Mesenchymal stem cell (in vitro differentiated cells and primary cell): ENCODE measurements around the gene TMEM132A.

Experiments
- DNase-seq: peaks from one replicate; pipeline ENCODE4 v3.0.0-alpha.2; 2013
- H2AFZ ChIP-seq: one replicate; pipeline ENCODE4 v1.6.1; 2013; ENCODE audit warnings: low read depth, mild to moderate bottlenecking, control low read depth, inconsistent platforms, low read length, moderate library complexity
- H2AK5ac ChIP-seq: 2 replicates; pipeline ENCODE4 v1.6.1; 2013; ENCODE audit warnings: low read length, moderate library complexity, mild to moderate bottlenecking, inconsistent platforms; ENCODE audit not compliant: severe bottlenecking
- H2BK120ac ChIP-seq: one replicate; pipeline ENCODE4 v1.6.1; 2013; ENCODE audit warnings: low read depth, mild to moderate bottlenecking, inconsistent platforms, low read length, moderate library complexity
- H2BK12ac ChIP-seq, 2 experiments: one replicate each; pipeline ENCODE4 v1.6.1; 2013; ENCODE audit warnings: inconsistent platforms in 2 of 2, low read length in 2 of 2, mild to moderate bottlenecking in 2 of 2, moderate library complexity in 2 of 2, control low read depth in 1 of 2
- H2BK15ac ChIP-seq: one replicate; pipeline ENCODE4 v1.6.1; 2013; ENCODE audit warnings: mild to moderate bottlenecking, low read depth, inconsistent platforms; ENCODE audit not compliant: poor library complexity, severe bottlenecking
- H2BK5ac ChIP-seq: 2 replicates; pipeline ENCODE4 v1.6.1; 2013; ENCODE audit warnings: low read depth, mild to moderate bottlenecking, low read length, control low read depth, inconsistent platforms; ENCODE audit not compliant: poor library complexity, severe bottlenecking
- H3K14ac ChIP-seq, 2 experiments: one replicate each; pipeline ENCODE4 v1.6.1; 2013; ENCODE audit warnings: inconsistent platforms in 2 of 2, low read length in 2 of 2, control low read depth in 1 of 2, mild to moderate bottlenecking in 1 of 2, moderate library complexity in 1 of 2
- H3K18ac ChIP-seq, 2 experiments: one replicate each; pipeline ENCODE4 v1.6.1; 2013; ENCODE audit warnings: inconsistent platforms in 2 of 2, low read length in 2 of 2, control low read depth in 1 of 2, low read depth in 1 of 2, mild to moderate bottlenecking in 1 of 2
- H3K23ac ChIP-seq, 2 experiments: one replicate each; pipeline ENCODE4 v1.6.1; 2013; ENCODE audit warnings: inconsistent platforms in 2 of 2, low read length in 2 of 2, mild to moderate bottlenecking in 2 of 2, moderate library complexity in 2 of 2, control low read depth in 1 of 2
- H3K27ac ChIP-seq: 2 replicates; pipeline ENCODE4 v1.5.1; 2013; ENCODE audit warnings: mild to moderate bottlenecking, moderate library complexity, low read length, control low read depth, inconsistent platforms; ENCODE audit not compliant: poor library complexity, severe bottlenecking
- H3K27me3 ChIP-seq, 2 experiments: 2 replicates each; pipeline versions ENCODE4 v1.6.1 to v1.7.0; 2013; ENCODE audit warnings: low read length in 2 of 2, mild to moderate bottlenecking in 2 of 2, moderate library complexity in 2 of 2, control low read depth in 1 of 2, inconsistent platforms in 1 of 2; ENCODE audit not compliant: control insufficient read depth in 1 of 2, insufficient read depth in 1 of 2
- H3K36me3 ChIP-seq, 2 experiments: 2 replicates each; pipeline versions ENCODE4 v1.6.1 to v1.7.0; 2013; ENCODE audit warnings: low read length in 2 of 2, control low read depth in 1 of 2, inconsistent platforms in 1 of 2, low read depth in 1 of 2, mild to moderate bottlenecking in 1 of 2; ENCODE audit not compliant: insufficient read depth in 2 of 2, control insufficient read depth in 1 of 2
- H3K4ac ChIP-seq, 2 experiments: one replicate each; pipeline ENCODE4 v1.6.1; 2013; ENCODE audit warnings: inconsistent platforms in 2 of 2, low read length in 2 of 2, mild to moderate bottlenecking in 2 of 2, moderate library complexity in 2 of 2, control low read depth in 1 of 2, low read depth in 1 of 2
- H3K4me1 ChIP-seq: 2 replicates; pipeline ENCODE4 v1.6.1; 2013; ENCODE audit warnings: low read depth, low read length, control low read depth; ENCODE audit not compliant: control insufficient read depth, insufficient read depth
- H3K4me2 ChIP-seq: 2 replicates; pipeline ENCODE4 v1.6.1; 2013; ENCODE audit warnings: low read length, mild to moderate bottlenecking, inconsistent platforms; ENCODE audit not compliant: poor library complexity, severe bottlenecking
- H3K4me3 ChIP-seq, 2 experiments: 2 replicates each; pipeline versions ENCODE4 v1.5.1 to v1.7.0; 2013; ENCODE audit warnings: low read length in 2 of 2, mild to moderate bottlenecking in 2 of 2, control low read depth in 1 of 2, low read depth in 1 of 2; ENCODE audit not compliant: insufficient read depth in 1 of 2
- H3K79me1 ChIP-seq: replicated peaks from 2 replicates; pipeline ENCODE4 v1.6.1; 2013; ENCODE audit warnings: mild to moderate bottlenecking, control low read depth, low read length, inconsistent platforms; ENCODE audit not compliant: poor library complexity, severe bottlenecking
- H3K9ac ChIP-seq: 2 replicates; pipeline ENCODE4 v1.7.0; 2013; ENCODE audit warnings: mild to moderate bottlenecking, low read length, moderate library complexity
- H3K9me3 ChIP-seq: 2 replicates; pipeline ENCODE4 v1.7.0; 2013; ENCODE audit warnings: mild to moderate bottlenecking, low read length; ENCODE audit not compliant: control insufficient read depth
- H4K8ac ChIP-seq: one replicate; pipeline ENCODE4 v1.6.1; 2013; ENCODE audit warnings: inconsistent platforms, mild to moderate bottlenecking, low read length, moderate library complexity
- H4K91ac ChIP-seq: one replicate; pipeline ENCODE4 v1.6.1; 2013; ENCODE audit warnings: mild to moderate bottlenecking, low read length, inconsistent platforms
- WGBS: methylation state at CpG from one replicate; pipeline ENCODE4 v1.1.7; 2013; ENCODE audit warnings: mixed read lengths; 5-methylcytosine and 5-hydroxymethylcytosine counted together

Gene TMEM132A

GRCh38 chr11:60941371-60942119, 17.3 kb downstream of the TMEM132A start:
- Histone ChIP-seq H4K91ac (no peak overlapping the region), H3K18ac (no peak overlapping the region), H2BK12ac (no peak overlapping the region), H3K4ac (no peak overlapping the region), H2BK15ac (no peak overlapping the region), H3K9ac (no peak overlapping the region), H3K14ac (no peak overlapping the region), H3K9me3 (no peaks in the 10 kb centered on the region), H3K27me3 (no peaks in the 10 kb centered on the region), H3K36me3 (peaks cover 53 to 58% of the 10 kb centered on the region in 2 experiments), H2BK120ac (no peak overlapping the region), H2BK5ac (no peak overlapping the region), H3K23ac (no peak overlapping the region), H3K27ac (no peak overlapping the region), H2AFZ (no peak overlapping the region), H2AK5ac (no peak overlapping the region), H3K4me2 (no peak overlapping the region), H3K79me1 (peaks cover 4% of the 10 kb centered on the region), H3K4me1 (peaks cover 2% of the 10 kb centered on the region), H3K4me3 (no peak overlapping the region), H4K8ac (no peak overlapping the region)
- WGBS: 91% methylated on average over 6 of the region's 6 CpGs
- DNase-seq: no peak

- Histone ChIP-seq H3K27me3 (no peaks in the 10 kb centered on the region), H3K4me2 (no peak overlapping the region), H2BK5ac (no peak overlapping the region), H2AK5ac (no peak overlapping the region), H3K79me1 (peaks cover 4% of the 10 kb centered on the region), H3K4me3 (no peak overlapping the region), H3K14ac (no peak overlapping the region), H2BK15ac (no peak overlapping the region), H2BK120ac (no peak overlapping the region), H4K8ac (no peak overlapping the region), H3K9me3 (no peaks in the 10 kb centered on the region), H2AFZ (no peak overlapping the region), H3K18ac (no peak overlapping the region), H3K4me1 (peaks cover 2% of the 10 kb centered on the region), H3K27ac (no peak overlapping the region), H2BK12ac (no peak overlapping the region), H3K23ac (no peak overlapping the region), H4K91ac (no peak overlapping the region), H3K4ac (no peak overlapping the region), H3K9ac (no peak overlapping the region), H3K36me3 (peaks cover 48 to 60% of the 10 kb centered on the region in 2 experiments)
- no peak for DNase-seq
- 87% methylated on average over 4 of the region's 4 CpGs for WGBS
These were observed 18.0 kb downstream of the TMEM132A start for GRCh38 chr11:60942219-60942618.

GRCh38 chr11:60942970-60943565, 18.8 kb downstream of the TMEM132A start:
- no peak overlapping the region for H2AK5ac ChIP-seq
- H2BK120ac ChIP-seq: no peak overlapping the region
- WGBS: 86% methylated on average over 7 of the region's 9 CpGs
- H3K79me1 ChIP-seq: peaks cover 4% of the 10 kb centered on the region
- no peak overlapping the region for H2BK12ac ChIP-seq
- peaks cover 2% of the 10 kb centered on the region for H3K4me1 ChIP-seq
- H2BK15ac ChIP-seq: no peak overlapping the region
- no peak overlapping the region for H3K18ac ChIP-seq
- no peak for DNase-seq
- H3K27ac ChIP-seq: no peak overlapping the region
- no peak overlapping the region for H3K4me2 ChIP-seq
- no peak overlapping the region for H3K4me3 ChIP-seq
- no peak overlapping the region for H3K4ac ChIP-seq
- no peak overlapping the region for H3K23ac ChIP-seq
- no peaks in the 10 kb centered on the region for H3K27me3 ChIP-seq
- no peak overlapping the region for H2BK5ac ChIP-seq
- peaks cover 40 to 60% of the 10 kb centered on the region in 2 experiments for H3K36me3 ChIP-seq
- no peaks in the 10 kb centered on the region for H3K9me3 ChIP-seq
- no peak overlapping the region for H3K14ac ChIP-seq
- H2AFZ ChIP-seq: no peak overlapping the region
- no peak overlapping the region for H4K8ac ChIP-seq
- no peak overlapping the region for H4K91ac ChIP-seq
- no peak overlapping the region for H3K9ac ChIP-seq

DNA sequence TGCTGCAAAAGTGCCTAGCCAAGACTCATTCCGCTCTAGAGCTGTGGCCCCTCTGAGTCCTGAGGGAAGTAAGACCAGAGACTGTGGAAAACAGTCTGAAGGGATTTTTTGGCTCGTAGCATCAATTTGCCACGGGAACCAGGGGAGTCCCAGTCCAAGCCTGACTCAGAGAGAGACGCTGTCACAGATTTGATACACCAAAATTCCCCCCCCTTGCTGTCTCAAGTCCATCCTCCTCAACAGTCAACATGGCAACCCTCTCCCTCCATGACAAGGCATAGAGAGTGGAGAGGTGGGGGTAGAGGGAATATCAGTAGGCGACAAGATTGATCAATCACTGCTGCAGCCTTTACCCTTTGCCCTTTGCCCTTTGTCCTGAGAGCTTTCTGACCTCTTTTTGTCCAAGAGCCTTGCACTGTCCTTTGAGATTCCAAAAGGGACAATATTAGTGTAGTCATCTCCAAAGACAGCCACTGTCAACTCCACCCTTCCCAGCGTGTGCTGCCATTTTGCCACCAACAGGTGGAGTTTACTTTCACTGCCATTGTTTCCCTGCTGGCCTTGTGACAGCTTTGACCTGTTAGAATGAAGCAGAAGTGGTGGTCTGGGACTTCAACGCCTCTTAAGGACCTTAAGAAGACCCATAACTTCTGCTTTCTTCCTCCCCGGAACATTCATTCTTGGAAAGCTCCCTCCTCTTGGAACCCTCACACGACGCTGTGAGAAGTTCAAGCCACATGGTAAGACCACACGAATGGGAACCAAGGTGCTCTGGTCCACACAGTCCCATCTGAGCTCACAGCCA, 20.4 kb downstream of the TMEM132A start:
- Histone ChIP-seq H4K8ac (no peak overlapping the region), H3K79me1 (peaks cover 6% of the 10 kb centered on the region), H2BK12ac (no peak overlapping the region), H2BK5ac (no peak overlapping the region), H3K23ac (no peak overlapping the region), H4K91ac (no peak overlapping the region), H3K14ac (no peak overlapping the region), H2BK120ac (no peak overlapping the region), H2BK15ac (no peak overlapping the region), H3K18ac (no peak overlapping the region), H3K4me1 (peaks cover 4% of the 10 kb centered on the region), H3K36me3 (peaks cover 27 to 53% of the 10 kb centered on the region in 2 experiments), H3K4me2 (no peak overlapping the region), H2AK5ac (no peak overlapping the region), H3K27ac (no peak overlapping the region), H3K9me3 (no peaks in the 10 kb centered on the region), H3K4ac (no peak overlapping the region), H3K4me3 (no peak overlapping the region), H3K9ac (no peak overlapping the region), H2AFZ (no peak overlapping the region), H3K27me3 (no peaks in the 10 kb centered on the region)
- WGBS: 93% methylated on average over 9 of the region's 11 CpGs
- DNase-seq: no peak
